AG09319 (cell line): ENCODE results near the gene COL4A2.

ENCODE experiments used
- DNase-seq: peaks from one replicate; pipeline ENCODE4 v3.0.0-alpha.2; 2010; ENCODE audit warnings: low read depth; ENCODE audit errors: extremely low read depth
- CTCF ChIP-seq: IDR thresholded peaks from 2 replicates; pipeline ENCODE4 v1.5.1; 2011; ENCODE audit warnings: low read depth, mild to moderate bottlenecking, inconsistent platforms, low read length, moderate library complexity

The COL4A2 gene

GRCh38 chr13:110306960-110307766 is at the start of gene COL4A2, which contains the start of gene COL4A1:
COL4A2 (plus strand) TSS chr13:110307284; CDS start chr13:110307904, 620 bp downstream.
COL4A1 (minus strand) TSS chr13:110307157; CDS start chr13:110307027, 130 bp downstream.
- DNase-seq = no peak
- no peak for TF ChIP-seq CTCF

- no peak for TF ChIP-seq CTCF
- DNase-seq = no peak
These were observed 49.7 kb upstream of the COL4A2 start for GRCh38 chr13:110257408-110257807.

- no peak for DNase-seq
- no peak for TF ChIP-seq CTCF
These were observed 48.0 kb upstream of the COL4A2 start for GRCh38 chr13:110258876-110259631.

- DNase-seq = no peak
- no peak for TF ChIP-seq CTCF
These were observed 47.4 kb upstream of the COL4A2 start for GRCh38 chr13:110259651-110260050.

- no peak for TF ChIP-seq CTCF
- no peak for DNase-seq
These were observed 45.7 kb upstream of the COL4A2 start for GRCh38 chr13:110261166-110262081.

GRCh38 chr13:110262082-110262436 is 45.0 kb upstream of the COL4A2 start:
- DNase-seq = no peak
- TF ChIP-seq CTCF = no peak
